Spleen (tissue), 11 donors: ENCODE results near the gene CTDSPL. TPM values are rescaled to one million over a fixed set of nuclear protein-coding genes. Genes with fewer than 3 reads are reported as not detected.
A peak's percentile ranks its signal among the peaks of the same experiment; 100 is the strongest.

Experiments used
- DNase-seq: peaks from one replicate; pipeline ENCODE4 v3.0.0-alpha.2; 2020
- H3K27ac ChIP-seq, 8 donors: fragments of 200-600 bp; sonication (generic) in 7 of 8; 1 replicate in 4 of 8; 2 replicates in 4 of 8; pipeline versions ENCODE4 v1.5.0 to v1.8.0; 2016 to 2021; ENCODE audit warnings: inconsistent platforms in 4 of 8, mild to moderate bottlenecking in 4 of 8, moderate library complexity in 1 of 8
- H3K27me3 ChIP-seq, 7 donors: fragments of 200-600 bp; sonication (generic) in 6 of 7; replicated peaks in 1 of 7; 1 replicate in 4 of 7; 2 replicates in 3 of 7; pipeline versions ENCODE4 v1.5.0 to v1.8.0; 2016 to 2021; ENCODE audit warnings: inconsistent platforms in 3 of 7, mild to moderate bottlenecking in 1 of 7
- H3K36me3 ChIP-seq, 6 donors: fragments of 200-600 bp; sonication (generic) in 5 of 6; 1 replicate in 4 of 6; 2 replicates in 2 of 6; pipeline versions ENCODE4 v1.5.0 to v1.8.0; 2016 to 2021; ENCODE audit warnings: inconsistent platforms in 2 of 6
- H3K4me1 ChIP-seq, 6 donors: fragments of 200-600 bp; sonication (generic) in 5 of 6; 1 replicate in 3 of 6; 2 replicates in 3 of 6; pipeline versions ENCODE4 v1.5.0 to v1.8.0; 2016 to 2021; ENCODE audit warnings: inconsistent platforms in 3 of 6
- H3K4me3 ChIP-seq, 8 donors: fragments of 200-600 bp; sonication (generic) in 7 of 8; 1 replicate in 4 of 8; 2 replicates in 4 of 8; pipeline versions ENCODE4 v1.5.0 to v1.8.0; 2016 to 2021; ENCODE audit warnings: inconsistent platforms in 4 of 8, mild to moderate bottlenecking in 4 of 8, moderate library complexity in 2 of 8
- H3K9me3 ChIP-seq, 8 donors: fragments of 200-600 bp; sonication (generic) in 7 of 8; 1 replicate in 4 of 8; 2 replicates in 4 of 8; pipeline versions ENCODE4 v1.5.0 to v1.8.0; 2016 to 2021; ENCODE audit warnings: inconsistent platforms in 4 of 8
- POLR2A ChIP-seq, 3 donors: fragments of 450-650 bp; IDR thresholded peaks; one replicate each; pipeline ENCODE4 v1.5.1; 2017; ENCODE audit warnings: antibody characterized with exemption in 3 of 3, mild to moderate bottlenecking in 1 of 3
- POLR2AphosphoS5 ChIP-seq, 3 donors: sonication (generic); formaldehyde crosslinking; IDR thresholded peaks; one replicate each; pipeline ENCODE4 v1.5.1; 2017; ENCODE audit warnings: antibody characterized with exemption in 3 of 3
- WGBS, 5 donors: extraction: QIAGEN DNeasy Blood & Tissue Kit in 3 of 5; methylation state at CpG; one replicate each; pipeline versions ENCODE4 v1.1.5 to v1.1.7; 2013 to 2018; 5-methylcytosine and 5-hydroxymethylcytosine counted together
- intact Hi-C: fragments of 100-400 bp; cut with DNase I; formaldehyde crosslinking; loops from one replicate; pipeline ENCODE4 v1.15.0; 2023; ENCODE audit warnings: low total_unique reads
- polyA plus RNA-seq, 3 donors: library from polyadenylated mRNA; stranded (reverse); fragments of 200-250 nt; gene quantifications; one replicate each; pipeline ENCODE4 v1.2.1, GENCODE V29; 2013
- total RNA-seq, 7 donors: library from RNA; depleted of rRNA in 3 of 7; stranded (reverse); fragments of >200 nt in 3 of 7; fragmentation: NEBNext Ultra II Directional in 4 of 7; extraction: Animal tissue kit (Norgen Biotek cat#: 25700) in 4 of 7; gene quantifications; one replicate each; pipeline versions ENCODE4 v1.1.0 to v1.2.1, GENCODE V29; 2016 to 2021
- TF ChIP-seq, protein P1 (sequence below), 11 experiments: fragments of 200-600 bp in 7 of 11; fragments of 450-650 bp in 4 of 11; sonication (generic) in 4 of 11; IDR thresholded peaks in 8 of 11; conservative IDR thresholded peaks in 3 of 11; 1 replicate in 7 of 11; 2 replicates in 4 of 11; pipeline versions ENCODE4 v1.4.0 to v1.8.0; 2016 to 2021; ENCODE audit warnings: antibody characterized with exemption in 11 of 11, inconsistent platforms in 4 of 11, mild to moderate bottlenecking in 1 of 11
- donor health status: healthy with polysubstance abuse.
- donor health status: DM: no; HTN: no; CAD: no; lungs with moderate emphysema.
- donor health status: DM: no; HTN: no; CAD: no.
- donor health status: Bipolar disorder and iron deficiency.
- donor health status: healthy.
- donor health status: DM: no; HTN: no; CAD: no.
- donor health status: DM: yes; HTN: yes; CAD: no.

The CTDSPL gene
- total and polyA plus RNA-seq, 10 donors: 3.9 to 46.0 (median 26.2) TPM

DNA sequence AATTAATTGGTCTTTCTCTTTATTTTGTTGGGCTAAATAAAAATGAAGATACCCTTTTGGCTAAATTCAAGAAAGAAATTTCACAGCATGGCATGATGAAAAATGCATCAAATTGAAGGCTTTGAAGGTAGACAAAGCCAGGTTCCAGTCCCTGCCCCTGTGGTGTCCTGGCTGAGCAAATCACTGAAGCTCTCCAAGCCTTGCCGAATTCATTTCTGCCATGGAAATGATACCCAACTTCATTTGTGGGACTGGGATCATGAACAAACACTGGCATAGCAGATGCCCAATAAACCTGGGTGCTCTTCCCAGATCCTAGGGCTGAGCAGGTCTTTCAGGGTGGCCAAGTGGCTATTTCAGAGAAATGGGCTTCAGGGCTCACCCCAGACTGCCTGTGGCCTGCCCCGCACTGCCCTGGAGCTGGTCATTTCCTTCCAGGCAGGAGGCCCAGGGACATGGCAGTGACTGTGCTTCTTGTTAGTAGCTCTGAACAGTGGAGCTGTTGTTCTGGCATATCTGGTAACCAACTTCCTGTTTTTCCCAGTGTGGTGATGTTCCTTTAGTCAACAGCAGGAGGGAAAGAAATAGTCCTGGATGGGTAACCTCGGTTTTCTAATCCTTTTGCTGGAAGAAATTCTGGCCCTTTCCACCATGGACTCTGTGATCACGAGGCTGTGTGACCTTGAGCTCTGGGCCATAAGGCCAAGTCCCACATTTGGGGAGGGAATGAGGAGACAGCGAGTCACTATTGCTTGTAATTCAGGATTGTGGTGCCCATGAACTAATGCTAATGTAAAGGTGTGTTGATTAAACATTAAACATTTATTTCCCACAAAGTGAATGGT is 47.6 kb downstream of the CTDSPL start:
- TF ChIP-seq, protein P1, sequence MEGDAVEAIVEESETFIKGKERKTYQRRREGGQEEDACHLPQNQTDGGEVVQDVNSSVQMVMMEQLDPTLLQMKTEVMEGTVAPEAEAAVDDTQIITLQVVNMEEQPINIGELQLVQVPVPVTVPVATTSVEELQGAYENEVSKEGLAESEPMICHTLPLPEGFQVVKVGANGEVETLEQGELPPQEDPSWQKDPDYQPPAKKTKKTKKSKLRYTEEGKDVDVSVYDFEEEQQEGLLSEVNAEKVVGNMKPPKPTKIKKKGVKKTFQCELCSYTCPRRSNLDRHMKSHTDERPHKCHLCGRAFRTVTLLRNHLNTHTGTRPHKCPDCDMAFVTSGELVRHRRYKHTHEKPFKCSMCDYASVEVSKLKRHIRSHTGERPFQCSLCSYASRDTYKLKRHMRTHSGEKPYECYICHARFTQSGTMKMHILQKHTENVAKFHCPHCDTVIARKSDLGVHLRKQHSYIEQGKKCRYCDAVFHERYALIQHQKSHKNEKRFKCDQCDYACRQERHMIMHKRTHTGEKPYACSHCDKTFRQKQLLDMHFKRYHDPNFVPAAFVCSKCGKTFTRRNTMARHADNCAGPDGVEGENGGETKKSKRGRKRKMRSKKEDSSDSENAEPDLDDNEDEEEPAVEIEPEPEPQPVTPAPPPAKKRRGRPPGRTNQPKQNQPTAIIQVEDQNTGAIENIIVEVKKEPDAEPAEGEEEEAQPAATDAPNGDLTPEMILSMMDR (IDR thresholded peaks at IDR 0.05 in 8 of 11, conservative IDR thresholded peaks at IDR 0.05 in 3 of 11): no peak
- TF ChIP-seq POLR2A (IDR thresholded peaks at IDR 0.05) (no peak), POLR2AphosphoS5 (IDR thresholded peaks at IDR 0.05) (no peak)
- 73 to 83% (median 81%) methylated on average over 5 of the region's 5 CpGs for WGBS, 5 donors
- DNase-seq: no peak
- no peak overlapping the region for H3K4me3 ChIP-seq
- intact Hi-C loops: no loop called here
- peak overlapping the region in 2 of 8 donors; percentile 18 to 42 for H3K27ac ChIP-seq
- H3K4me1 ChIP-seq: peaks cover 10 to 74% (median 32%) of the 10 kb centered on the region in 6 donors
- H3K27me3 ChIP-seq: no peaks in the 10 kb centered on the region
- no peaks in the 10 kb centered on the region for H3K9me3 ChIP-seq
- no peaks in the 10 kb centered on the region for H3K36me3 ChIP-seq

DNA sequence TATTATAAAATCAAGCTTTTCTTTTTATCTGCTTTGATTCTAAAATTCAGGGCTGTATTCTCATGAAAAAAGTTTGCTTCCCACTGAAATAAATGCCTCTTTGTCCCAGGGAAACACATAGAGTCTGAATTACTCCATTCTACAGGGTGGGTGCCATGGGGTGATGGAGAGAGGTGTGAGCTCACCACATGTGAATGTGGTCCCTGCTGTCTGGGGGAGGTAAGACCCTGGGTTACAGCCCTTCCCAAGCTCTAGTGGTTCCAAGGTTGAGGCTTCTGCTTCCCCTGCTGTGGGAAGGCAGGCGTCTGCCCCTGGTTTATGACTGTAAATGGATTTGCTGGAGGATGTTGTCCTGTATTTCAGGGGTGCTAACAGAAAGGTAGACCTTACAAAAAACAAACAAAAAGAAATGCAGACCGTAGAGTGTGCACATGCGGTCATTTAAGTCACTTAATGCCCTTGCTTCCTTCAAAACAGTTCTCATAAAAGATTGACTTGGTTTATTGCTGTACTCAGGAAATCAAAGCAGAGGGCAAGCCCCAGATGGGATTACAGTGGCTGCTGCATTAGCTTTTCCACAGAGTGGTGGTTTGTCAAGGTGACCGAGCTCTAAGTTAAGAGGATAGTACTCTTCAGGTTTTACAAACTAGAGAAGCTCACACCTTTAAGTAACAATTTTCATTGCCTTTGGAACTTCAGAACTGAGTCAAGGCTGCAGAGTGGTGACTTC is 49.2 kb downstream of the CTDSPL start:
- no peak overlapping the region for H3K4me3 ChIP-seq
- no peaks in the 10 kb centered on the region for H3K9me3 ChIP-seq
- peaks cover 10 to 68% (median 29%) of the 10 kb centered on the region in 6 donors for H3K4me1 ChIP-seq
- intact Hi-C loops: no loop called here
- H3K27me3 ChIP-seq: no peaks in the 10 kb centered on the region
- peak overlapping the region in 2 of 8 donors; percentile 15 to 33 for H3K27ac ChIP-seq
- no peaks in the 10 kb centered on the region for H3K36me3 ChIP-seq
- WGBS, 5 donors: 50 to 64% (median 53%) methylated on average over 4 of the region's 4 CpGs
- no peak for DNase-seq
- TF ChIP-seq POLR2A (IDR thresholded peaks at IDR 0.05) (no peak), POLR2AphosphoS5 (IDR thresholded peaks at IDR 0.05) (no peak)
- TF ChIP-seq, protein P1 (IDR thresholded peaks at IDR 0.05 in 8 of 11, conservative IDR thresholded peaks at IDR 0.05 in 3 of 11): no peak

DNA sequence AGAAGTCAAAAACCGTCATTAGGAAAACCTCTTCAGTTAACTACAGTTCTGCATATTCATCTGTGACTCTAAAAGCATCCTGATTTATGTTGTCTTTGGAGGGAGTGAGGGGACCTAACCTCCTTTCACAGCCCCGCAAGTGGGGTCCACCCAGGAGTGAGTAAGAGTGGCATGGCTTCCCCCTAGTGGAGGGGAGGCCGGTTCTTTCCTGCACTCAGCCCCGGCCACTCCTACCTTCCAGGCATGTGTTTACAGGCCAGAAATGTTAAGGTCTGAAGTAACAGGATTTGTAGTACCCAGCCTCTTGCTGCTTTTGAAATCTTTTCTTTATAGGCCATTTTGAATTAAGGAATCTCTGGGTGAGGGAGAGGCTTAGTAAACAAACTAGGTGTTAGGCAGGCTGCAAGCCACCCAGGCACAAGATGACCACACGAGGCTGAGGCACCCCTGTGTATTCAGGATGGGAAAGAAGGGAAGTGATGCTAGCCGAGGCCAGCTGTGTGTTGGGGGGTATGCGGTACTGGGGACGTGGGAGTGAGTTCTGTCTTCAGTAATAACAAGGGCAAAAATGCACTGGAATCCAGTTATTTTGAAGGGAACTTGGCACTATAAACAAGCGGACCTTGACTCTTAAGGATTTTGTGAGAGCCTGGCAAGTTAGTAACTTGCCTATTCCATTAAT is 50.5 kb downstream of the CTDSPL start:
- TF ChIP-seq, protein P1 (IDR thresholded peaks at IDR 0.05 in 8 of 11, conservative IDR thresholded peaks at IDR 0.05 in 3 of 11): peak in 1 of 11 experiments; percentile 14
- TF ChIP-seq POLR2AphosphoS5 (IDR thresholded peaks at IDR 0.05): no peak
- Histone ChIP-seq H3K9me3 (no peaks in the 10 kb centered on the region), H3K4me1 (peaks cover 2 to 55% (median 18%) of the 10 kb centered on the region in 6 donors), H3K4me3 (no peak overlapping the region), H3K27me3 (no peaks in the 10 kb centered on the region), H3K27ac (peak overlapping the region in 4 of 8 donors; percentile 17 to 37 (median 31)), H3K36me3 (no peaks in the 10 kb centered on the region)
- WGBS, 5 donors: 52 to 63% (median 58%) methylated on average over 9 of the region's 9 CpGs
- no peak for DNase-seq
- intact Hi-C loops: no loop called here
